ENCODE results near the gene MPDZ.

DNA sequence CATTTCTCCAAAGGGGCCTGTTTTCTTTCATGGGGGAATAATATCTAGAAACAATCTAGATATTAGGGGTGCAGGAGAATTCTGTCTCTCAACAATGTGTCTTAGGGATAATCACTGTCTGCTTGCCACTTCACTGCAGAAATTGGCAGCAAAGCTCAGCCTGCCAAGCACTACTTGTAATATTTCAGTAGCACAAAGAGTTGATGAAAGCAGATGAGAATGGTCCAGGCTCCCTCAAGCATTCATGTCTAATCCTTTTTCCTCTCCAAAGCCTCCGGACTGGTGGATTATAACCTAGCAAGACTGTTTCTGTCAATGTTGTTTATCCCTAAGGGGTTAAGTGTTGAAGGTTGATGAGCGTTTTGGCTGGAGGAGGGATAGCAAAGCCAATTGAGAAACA is 13.3 kb upstream of the MPDZ start:
- no peak for TF ChIP-seq POLR2AphosphoS5 (IDR thresholded peaks at IDR 0.05)
- TF ChIP-seq, protein P1, sequence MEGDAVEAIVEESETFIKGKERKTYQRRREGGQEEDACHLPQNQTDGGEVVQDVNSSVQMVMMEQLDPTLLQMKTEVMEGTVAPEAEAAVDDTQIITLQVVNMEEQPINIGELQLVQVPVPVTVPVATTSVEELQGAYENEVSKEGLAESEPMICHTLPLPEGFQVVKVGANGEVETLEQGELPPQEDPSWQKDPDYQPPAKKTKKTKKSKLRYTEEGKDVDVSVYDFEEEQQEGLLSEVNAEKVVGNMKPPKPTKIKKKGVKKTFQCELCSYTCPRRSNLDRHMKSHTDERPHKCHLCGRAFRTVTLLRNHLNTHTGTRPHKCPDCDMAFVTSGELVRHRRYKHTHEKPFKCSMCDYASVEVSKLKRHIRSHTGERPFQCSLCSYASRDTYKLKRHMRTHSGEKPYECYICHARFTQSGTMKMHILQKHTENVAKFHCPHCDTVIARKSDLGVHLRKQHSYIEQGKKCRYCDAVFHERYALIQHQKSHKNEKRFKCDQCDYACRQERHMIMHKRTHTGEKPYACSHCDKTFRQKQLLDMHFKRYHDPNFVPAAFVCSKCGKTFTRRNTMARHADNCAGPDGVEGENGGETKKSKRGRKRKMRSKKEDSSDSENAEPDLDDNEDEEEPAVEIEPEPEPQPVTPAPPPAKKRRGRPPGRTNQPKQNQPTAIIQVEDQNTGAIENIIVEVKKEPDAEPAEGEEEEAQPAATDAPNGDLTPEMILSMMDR (IDR thresholded peaks at IDR 0.05), result no peak
